Stimulated activated effector memory CD8-positive, alpha-beta T cell treated with anti-CD3 and anti-CD28 coated beads, Interleukin-12 subunit alpha, Interleukin-12 subunit beta, amount 100 ng/mL, for 72 hours (primary cell): ENCODE measurements around the gene SERBP1.
"Not testable (repeated sequence)": the region's sequence is repeated elsewhere in the genome, so short reads cannot be mapped to it uniquely, and the experiment has no call there.

Source experiments
- ATAC-seq: fragments of 150-1000 bp; cut with Tn5 transposase; 2 replicates; pipeline ENCODE4 v1.10.0; 2021
- DNase-seq, 2 donors: peaks; one replicate each; pipeline ENCODE4 v3.0.0; 2021 to 2022; ENCODE audit warnings: low spot score in 2 of 2
- H3K27ac Mint-ChIP-seq: one replicate; pipeline ENCODE4 v1.8.0; 2022; ENCODE audit warnings: mild to moderate bottlenecking, mixed read lengths
- H3K36me3 Mint-ChIP-seq: one replicate; pipeline ENCODE4 v1.8.0; 2022; ENCODE audit warnings: mild to moderate bottlenecking, mixed read lengths
- H3K4me1 Mint-ChIP-seq: one replicate; pipeline ENCODE4 v1.8.0; 2022; ENCODE audit warnings: mixed read lengths
- H3K4me3 Mint-ChIP-seq: one replicate; pipeline ENCODE4 v1.8.0; 2022; ENCODE audit warnings: mild to moderate bottlenecking, mixed read lengths
- H3K9me3 Mint-ChIP-seq: one replicate; pipeline ENCODE4 v1.8.0; 2022; ENCODE audit warnings: mixed read lengths

SERBP1 gene

GRCh38 chr1:67457247-67457646, 27.0 kb upstream of the SERBP1 start:
- Mint-ChIP-seq H3K27ac (no peak overlapping the region), H3K4me3 (no peak overlapping the region), H3K9me3 (no peaks in the 10 kb centered on the region), H3K4me1 (no peaks in the 10 kb centered on the region), H3K36me3 (no peaks in the 10 kb centered on the region)
- DNase-seq (no peak), ATAC-seq (no peak)

- no peak for DNase-seq
- Mint-ChIP-seq H3K9me3 (no peaks in the 10 kb centered on the region), H3K27ac (no peak overlapping the region), H3K4me3 (no peak overlapping the region), H3K4me1 (peaks cover 5% of the 10 kb centered on the region), H3K36me3 (no peaks in the 10 kb centered on the region)
- ATAC-seq, result no peak
These were observed 21.6 kb upstream of the SERBP1 start for GRCh38 chr1:67451815-67452214.

DNA sequence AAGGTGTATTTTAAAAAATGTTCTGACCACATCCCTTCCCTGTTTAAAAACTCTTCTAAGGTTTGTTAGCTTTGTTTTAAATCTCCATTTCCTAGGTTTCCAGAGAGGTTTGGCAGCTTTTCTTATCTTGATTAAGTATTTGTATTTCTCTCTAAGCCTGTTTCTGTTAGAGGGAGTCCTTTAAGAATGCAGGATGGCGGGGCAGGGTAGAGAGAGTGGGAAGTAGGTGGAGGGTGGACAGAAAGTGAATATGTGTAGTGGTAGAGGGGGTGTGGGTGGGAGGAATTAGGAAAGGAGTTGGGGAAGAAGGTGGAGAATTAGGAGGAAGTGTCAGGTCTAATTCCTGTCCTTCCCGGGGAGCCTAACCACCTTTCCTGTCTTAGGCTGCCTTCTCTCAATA, 21.2 kb upstream of the SERBP1 start:
- DNase-seq (no peak), ATAC-seq (no peak)
- peaks cover 8% of the 10 kb centered on the region for H3K4me1 Mint-ChIP-seq
- no peaks in the 10 kb centered on the region for H3K36me3 Mint-ChIP-seq
- no peak overlapping the region for H3K27ac Mint-ChIP-seq
- no peak overlapping the region for H3K4me3 Mint-ChIP-seq
- H3K9me3 Mint-ChIP-seq, result no peaks in the 10 kb centered on the region

DNA sequence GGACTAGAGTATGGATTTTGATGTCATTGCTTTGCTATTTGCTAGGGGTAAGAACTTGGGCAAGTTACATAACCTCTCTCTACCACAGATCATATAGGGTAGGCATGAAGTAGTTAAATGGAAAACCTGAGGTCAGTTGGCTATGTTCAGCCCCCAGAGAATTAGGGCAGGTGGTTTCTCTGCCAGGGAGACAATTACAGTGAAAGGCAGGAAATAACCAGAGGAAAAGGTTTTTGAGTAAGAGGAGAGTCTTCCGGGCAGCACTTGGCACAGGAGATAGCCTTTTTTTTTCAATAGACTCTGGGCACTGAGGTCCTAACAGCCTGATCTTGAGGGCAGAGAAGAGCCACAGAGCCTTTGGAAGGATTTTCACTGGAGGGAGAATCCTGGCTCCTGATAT, 16.7 kb upstream of the SERBP1 start:
- H3K9me3 Mint-ChIP-seq, result no peaks in the 10 kb centered on the region
- DNase-seq, result no peak
- H3K4me3 Mint-ChIP-seq, result no peak overlapping the region
- no peak overlapping the region for H3K27ac Mint-ChIP-seq
- peaks cover 8% of the 10 kb centered on the region for H3K4me1 Mint-ChIP-seq
- ATAC-seq, result no peak
- H3K36me3 Mint-ChIP-seq, result no peaks in the 10 kb centered on the region

GRCh38 chr1:67446014-67446413, 15.8 kb upstream of the SERBP1 start:
- H3K4me3 Mint-ChIP-seq, DNase-seq, H3K27ac Mint-ChIP-seq, H3K9me3 Mint-ChIP-seq, H3K4me1 Mint-ChIP-seq, H3K36me3 Mint-ChIP-seq, ATAC-seq: not testable (repeated sequence)

DNA sequence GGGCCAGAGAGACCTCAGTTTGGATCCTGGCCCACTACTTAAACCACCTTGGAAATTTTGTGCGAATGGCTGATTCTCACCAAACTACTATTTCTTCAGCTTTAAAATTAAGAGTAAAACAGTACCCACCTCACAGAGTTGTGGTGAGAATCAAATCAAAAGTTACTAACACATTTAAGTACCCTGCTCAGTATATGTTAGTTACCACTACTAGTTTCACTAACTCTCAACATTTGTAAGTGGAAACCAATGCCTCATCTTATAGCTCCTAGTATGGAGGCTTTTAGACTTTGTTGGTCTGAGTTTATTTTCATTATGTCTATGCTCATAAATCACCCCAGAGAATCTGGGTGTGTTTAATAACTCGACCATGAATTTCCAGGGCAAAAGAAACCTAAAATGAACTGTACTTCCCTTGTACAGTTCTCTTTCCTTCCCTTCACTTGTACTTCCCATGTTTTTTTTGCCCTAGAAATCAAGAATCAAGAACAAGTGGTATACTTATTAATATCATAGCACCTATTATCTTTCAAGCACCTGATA, 11.6 kb upstream of the SERBP1 start:
- no peaks in the 10 kb centered on the region for H3K9me3 Mint-ChIP-seq
- ATAC-seq, result peak; percentile 95
- no peak overlapping the region for H3K27ac Mint-ChIP-seq
- no peak overlapping the region for H3K4me3 Mint-ChIP-seq
- H3K36me3 Mint-ChIP-seq, result no peaks in the 10 kb centered on the region
- no peak for DNase-seq
- peaks cover 4% of the 10 kb centered on the region for H3K4me1 Mint-ChIP-seq

DNA sequence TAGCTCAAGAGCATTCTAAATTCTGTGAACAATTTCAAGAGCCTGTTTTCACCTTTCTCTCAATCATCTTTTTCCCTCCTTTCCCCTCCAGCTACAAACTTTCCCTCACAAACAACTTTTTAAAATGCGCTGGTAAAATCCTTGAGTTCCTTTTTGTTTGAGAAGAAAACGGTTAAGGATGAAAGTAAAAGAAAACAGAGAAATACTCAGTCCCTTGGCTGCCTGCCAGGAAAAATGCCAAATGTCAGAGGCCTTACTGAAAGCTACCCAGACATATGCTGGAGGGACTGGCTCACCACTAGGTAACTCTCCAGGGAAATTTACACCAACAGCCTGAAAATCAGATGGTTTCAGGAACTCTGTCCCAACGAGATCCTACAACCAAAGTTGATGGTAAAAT, 11.0 kb upstream of the SERBP1 start:
- no peak overlapping the region for H3K4me3 Mint-ChIP-seq
- ATAC-seq (peak; percentile 20), DNase-seq (no peak)
- no peaks in the 10 kb centered on the region for H3K9me3 Mint-ChIP-seq
- H3K4me1 Mint-ChIP-seq, result no peaks in the 10 kb centered on the region
- H3K27ac Mint-ChIP-seq, result no peak overlapping the region
- no peaks in the 10 kb centered on the region for H3K36me3 Mint-ChIP-seq

DNA sequence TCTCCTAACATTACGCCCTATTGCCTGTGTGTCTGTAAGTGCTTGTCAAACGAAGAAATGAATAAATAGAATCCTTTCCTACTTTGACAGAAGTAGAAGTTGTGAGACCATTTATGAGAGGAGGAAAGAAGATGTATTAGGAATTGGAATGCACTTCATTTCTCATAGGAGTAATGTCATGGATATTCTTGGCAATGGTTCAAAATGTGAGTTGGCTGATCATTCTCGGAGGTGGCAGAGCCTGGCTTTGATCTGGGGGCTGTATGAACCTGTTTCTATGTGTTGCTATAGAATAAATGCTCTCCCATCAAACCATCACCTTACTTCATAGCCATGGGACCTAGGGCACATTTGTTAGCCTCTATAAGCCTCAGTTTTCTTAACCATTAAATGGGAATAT, 10.1 kb upstream of the SERBP1 start:
- Mint-ChIP-seq H3K9me3 (no peaks in the 10 kb centered on the region), H3K36me3 (no peaks in the 10 kb centered on the region), H3K4me3 (no peak overlapping the region), H3K27ac (no peak overlapping the region), H3K4me1 (no peaks in the 10 kb centered on the region)
- DNase-seq (no peak), ATAC-seq (no peak)

GRCh38 chr1:67439277-67440029, 9.3 kb upstream of the SERBP1 start:
- H3K27ac Mint-ChIP-seq, result no peak overlapping the region
- H3K9me3 Mint-ChIP-seq, result no peaks in the 10 kb centered on the region
- ATAC-seq (no peak), DNase-seq (no peak)
- H3K36me3 Mint-ChIP-seq, result no peaks in the 10 kb centered on the region
- H3K4me3 Mint-ChIP-seq, result no peak overlapping the region
- H3K4me1 Mint-ChIP-seq, result no peaks in the 10 kb centered on the region

- Mint-ChIP-seq H3K4me1 (peaks cover 7% of the 10 kb centered on the region), H3K9me3 (no peaks in the 10 kb centered on the region), H3K4me3 (no peak overlapping the region), H3K27ac (no peak overlapping the region), H3K36me3 (no peaks in the 10 kb centered on the region)
- no peak for ATAC-seq
- DNase-seq, result no peak
These were observed 7.8 kb upstream of the SERBP1 start for GRCh38 chr1:67437961-67438360.

DNA sequence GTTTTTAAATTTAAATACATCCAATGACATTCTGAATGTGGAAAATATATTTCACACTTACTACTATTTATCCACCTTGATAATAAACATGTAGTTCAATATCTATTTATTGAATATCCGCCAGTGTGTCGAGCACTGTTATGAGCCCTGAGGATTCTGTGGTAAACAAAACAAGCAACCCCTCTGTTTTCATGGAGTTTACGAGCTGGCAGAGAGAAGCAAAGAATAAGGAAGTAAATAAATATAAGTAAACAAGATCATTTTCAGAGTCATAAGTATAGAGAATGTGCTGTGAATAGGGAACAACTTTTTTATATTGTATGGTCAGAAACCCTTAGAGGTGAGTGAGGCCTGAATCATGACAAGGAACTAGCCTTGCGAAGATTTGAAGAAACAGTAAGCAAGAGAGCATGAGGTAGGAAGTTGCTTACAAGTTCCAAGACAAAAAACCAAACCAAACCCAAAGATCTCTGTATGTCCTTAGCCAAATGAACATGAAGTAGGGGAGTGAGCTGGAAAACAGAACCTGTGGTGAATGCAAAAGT, 6.4 kb upstream of the SERBP1 start:
- Mint-ChIP-seq H3K4me3 (no peak overlapping the region), H3K36me3 (peaks cover 5% of the 10 kb centered on the region), H3K9me3 (no peaks in the 10 kb centered on the region), H3K4me1 (peaks cover 13% of the 10 kb centered on the region), H3K27ac (no peak overlapping the region)
- no peak for ATAC-seq
- DNase-seq, result no peak

DNA sequence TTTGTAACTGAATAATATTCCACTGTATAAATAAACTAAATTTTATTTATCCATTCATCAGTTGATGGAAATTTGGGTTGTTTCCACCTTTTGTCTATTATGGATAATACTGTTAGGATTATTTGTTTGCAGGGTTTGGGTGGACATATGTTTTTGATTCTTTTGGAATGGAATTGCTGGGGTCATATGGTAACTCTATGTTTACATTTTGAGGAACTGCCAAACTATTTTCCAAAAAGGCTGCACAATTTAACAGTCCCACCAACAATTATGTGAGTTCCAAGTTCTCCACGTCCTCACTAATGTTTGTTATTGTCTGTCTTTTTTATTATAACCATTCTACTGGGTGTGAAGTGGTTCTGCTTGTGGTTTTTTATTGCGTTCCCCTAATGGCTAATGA, 4.3 kb upstream of the SERBP1 start:
- DNase-seq, result no peak
- no peak for ATAC-seq
- peaks cover 21% of the 10 kb centered on the region for H3K4me1 Mint-ChIP-seq
- H3K36me3 Mint-ChIP-seq, result peaks cover 22% of the 10 kb centered on the region
- no peak overlapping the region for H3K27ac Mint-ChIP-seq
- H3K4me3 Mint-ChIP-seq, result no peak overlapping the region
- no peaks in the 10 kb centered on the region for H3K9me3 Mint-ChIP-seq

GRCh38 chr1:67433837-67434236, 3.6 kb upstream of the SERBP1 start:
- DNase-seq (no peak), ATAC-seq (no peak)
- Mint-ChIP-seq H3K27ac (no peak overlapping the region), H3K4me1 (peaks cover 21% of the 10 kb centered on the region), H3K4me3 (no peak overlapping the region), H3K9me3 (no peaks in the 10 kb centered on the region), H3K36me3 (peaks cover 28% of the 10 kb centered on the region)

DNA sequence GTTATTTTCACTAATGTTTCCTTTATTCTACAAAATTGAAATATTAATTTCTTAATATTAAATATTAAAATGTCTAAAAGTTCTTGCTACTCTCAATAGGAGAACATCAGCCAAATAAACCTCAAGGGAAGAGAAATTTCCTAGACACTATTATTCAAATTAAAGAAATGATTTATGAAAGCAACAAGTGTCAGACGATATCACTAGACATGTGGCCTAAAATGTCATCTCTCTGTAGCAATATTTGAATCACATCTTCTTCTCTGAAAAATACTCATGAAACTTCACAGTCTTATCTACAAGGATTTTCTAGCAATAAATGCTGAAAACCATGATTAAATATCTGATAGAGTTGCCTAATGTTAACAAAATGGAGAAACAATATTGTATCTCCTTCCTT, 2.5 kb upstream of the SERBP1 start:
- ATAC-seq, result no peak
- Mint-ChIP-seq H3K4me1 (peaks cover 21% of the 10 kb centered on the region), H3K27ac (no peak overlapping the region), H3K9me3 (no peaks in the 10 kb centered on the region), H3K36me3 (peaks cover 39% of the 10 kb centered on the region), H3K4me3 (no peak overlapping the region)
- DNase-seq, result no peak

DNA sequence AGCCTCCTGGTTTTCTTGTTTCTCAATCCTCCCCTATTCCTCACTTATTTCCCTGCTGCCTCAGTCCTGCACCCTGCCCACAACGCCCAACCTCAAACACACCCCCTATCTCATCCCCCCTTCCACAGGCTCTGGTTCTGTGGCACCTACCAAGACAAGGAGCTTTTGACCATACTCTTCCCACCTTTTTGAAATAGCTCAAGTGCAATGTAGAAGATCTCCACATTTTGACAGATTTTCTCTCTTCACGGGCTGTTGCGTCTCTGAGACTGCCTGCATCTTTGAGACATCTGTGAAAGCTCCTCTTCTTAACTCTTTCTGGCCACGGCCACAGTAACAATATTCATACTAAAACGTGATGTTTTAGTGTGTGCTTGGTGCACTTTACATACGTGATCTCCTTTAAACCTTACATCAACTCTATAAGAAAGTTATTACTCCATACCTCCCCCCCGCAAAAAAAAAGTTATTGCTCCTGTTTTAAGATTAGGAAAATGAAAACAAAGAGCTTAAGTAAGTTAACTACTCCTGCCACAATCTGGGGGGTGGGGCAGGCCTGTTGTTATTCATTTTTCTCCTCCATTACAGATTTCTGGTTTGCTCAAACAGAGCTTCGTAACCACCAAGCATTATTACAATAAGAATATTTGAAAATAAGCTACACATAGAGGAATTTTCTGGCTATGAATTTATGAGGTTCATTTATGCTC, 1.8 kb upstream of the SERBP1 start:
- ATAC-seq, result no peak
- DNase-seq, result no peak
- peak overlapping the region; percentile 99 for H3K4me3 Mint-ChIP-seq
- no peaks in the 10 kb centered on the region for H3K9me3 Mint-ChIP-seq
- peaks cover 27% of the 10 kb centered on the region for H3K4me1 Mint-ChIP-seq
- peaks cover 46% of the 10 kb centered on the region for H3K36me3 Mint-ChIP-seq
- H3K27ac Mint-ChIP-seq, result peak overlapping the region; percentile 62
